Activated T-cell treated with anti-CD3 and anti-CD28 coated beads, Interleukin-2, amount 50 U/mL, for 72 hours (primary cell): ENCODE measurements around the gene OTUD5. TPM values are rescaled to one million over a fixed set of nuclear protein-coding genes. Genes with fewer than 3 reads are reported as not detected.

Experiments
- ATAC-seq, 2 donors: fragments of 150-1000 bp; cut with Tn5 transposase; replicated peaks in 1 of 2; 2 replicates each; pipeline ENCODE4 v1.10.0; 2021; ENCODE audit warnings: moderate library complexity in 2 of 2, mild to moderate bottlenecking in 1 of 2
- DNase-seq, 2 donors: peaks; one replicate each; pipeline ENCODE4 v3.0.0; 2021 to 2022; ENCODE audit warnings: mixed read lengths in 1 of 2
- H3K27ac Mint-ChIP-seq: one replicate; pipeline ENCODE4 v1.8.0; 2022; ENCODE audit warnings: mild to moderate bottlenecking, moderate library complexity, mixed read lengths
- H3K27me3 Mint-ChIP-seq: one replicate; pipeline ENCODE4 v1.8.0; 2022; ENCODE audit warnings: low read depth, mixed read lengths
- H3K36me3 Mint-ChIP-seq, 2 donors: one replicate each; pipeline ENCODE4 v1.8.0; 2022; ENCODE audit warnings: mixed read lengths in 2 of 2, mild to moderate bottlenecking in 1 of 2; ENCODE audit not compliant: insufficient read depth in 2 of 2
- H3K4me1 Mint-ChIP-seq: one replicate; pipeline ENCODE4 v1.8.0; 2022; ENCODE audit warnings: low read depth, mixed read lengths
- H3K4me3 Mint-ChIP-seq, 2 donors: one replicate each; pipeline ENCODE4 v1.8.0; 2022; ENCODE audit warnings: mild to moderate bottlenecking in 2 of 2, mixed read lengths in 2 of 2, moderate library complexity in 2 of 2
- H3K9me3 Mint-ChIP-seq, 2 donors: one replicate each; pipeline ENCODE4 v1.8.0; 2022; ENCODE audit warnings: mixed read lengths in 2 of 2
- total RNA-seq, 2 donors: library from RNA; stranded (reverse); gene quantifications; one replicate each; pipeline ENCODE4 v1.2.3, GENCODE V29; 2022

The OTUD5 gene
- total RNA-seq, 2 donors from 2014 or later: 123 to 137 TPM

- Mint-ChIP-seq H3K27ac (peak overlapping the region; percentile 88), H3K4me1 (peaks cover 47% of the 10 kb centered on the region), H3K36me3 (peaks cover 16 to 31% of the 10 kb centered on the region in 2 donors), H3K27me3 (no peaks in the 10 kb centered on the region), H3K9me3 (no peaks in the 10 kb centered on the region), H3K4me3 (peak overlapping the region; percentile 93)
- ATAC-seq (peak; percentile 0), DNase-seq (peak in 1 of 2 donors; percentile 33)
These were observed 46.4 kb downstream of the OTUD5 start for GRCh38 chrX:48910926-48911411.

DNA sequence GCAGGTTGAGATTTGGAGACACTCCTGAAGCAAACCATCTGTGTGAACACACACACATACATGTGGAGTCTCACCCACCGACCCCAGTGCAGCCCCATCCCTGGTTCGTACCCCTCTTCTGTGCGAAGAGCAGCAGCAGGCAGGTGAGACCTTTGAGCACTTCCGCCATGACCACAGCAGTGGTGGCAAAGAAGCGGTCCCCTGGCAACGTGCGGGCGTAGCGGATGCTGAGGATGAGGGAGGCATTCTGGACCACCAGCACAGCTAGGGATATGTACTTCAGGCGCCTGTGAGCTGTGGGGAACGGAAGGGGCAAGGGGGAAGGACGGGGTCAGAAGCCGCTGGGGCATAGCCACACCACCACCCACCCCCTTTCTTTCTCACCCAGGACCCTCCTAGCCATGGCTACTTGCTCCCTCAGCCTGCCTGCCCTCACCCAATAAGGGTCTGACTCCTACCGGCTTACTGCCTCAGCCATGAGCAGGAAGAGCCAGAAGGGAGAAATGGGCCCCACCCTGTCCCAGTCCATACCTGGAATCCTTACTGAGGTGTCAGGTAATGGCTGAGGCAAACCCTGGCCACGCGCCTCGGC, 47.6 kb downstream of the OTUD5 start:
- no peak overlapping the region for H3K27ac Mint-ChIP-seq
- peaks cover 38% of the 10 kb centered on the region for H3K4me1 Mint-ChIP-seq
- peaks cover 9 to 20% of the 10 kb centered on the region in 2 donors for H3K36me3 Mint-ChIP-seq
- no peaks in the 10 kb centered on the region for H3K9me3 Mint-ChIP-seq
- ATAC-seq (no peak), DNase-seq (peak in 1 of 2 donors; percentile 43)
- H3K27me3 Mint-ChIP-seq: no peaks in the 10 kb centered on the region
- peak overlapping the region in 1 of 2 donors; percentile 93 for H3K4me3 Mint-ChIP-seq

- no peak for DNase-seq
- ATAC-seq: no peak
- H3K4me1 Mint-ChIP-seq: peaks cover 26% of the 10 kb centered on the region
- no peaks in the 10 kb centered on the region for H3K9me3 Mint-ChIP-seq
- peaks cover 4 to 10% of the 10 kb centered on the region in 2 donors for H3K36me3 Mint-ChIP-seq
- peak overlapping the region; percentile 93 for H3K27ac Mint-ChIP-seq
- H3K27me3 Mint-ChIP-seq: no peaks in the 10 kb centered on the region
- peak overlapping the region in 1 of 2 donors; percentile 36 for H3K4me3 Mint-ChIP-seq
These were observed 48.8 kb downstream of the OTUD5 start for GRCh38 chrX:48908600-48908999.

- H3K27me3 Mint-ChIP-seq: peaks cover 5% of the 10 kb centered on the region
- no peak overlapping the region for H3K4me3 Mint-ChIP-seq
- H3K9me3 Mint-ChIP-seq: no peaks in the 10 kb centered on the region
- H3K4me1 Mint-ChIP-seq: no peaks in the 10 kb centered on the region
- peaks cover 2 to 9% of the 10 kb centered on the region in 2 donors for H3K36me3 Mint-ChIP-seq
- DNase-seq (no peak), ATAC-seq (peak; percentile 4 to 6)
- H3K27ac Mint-ChIP-seq: peak overlapping the region; percentile 84
These were observed 52.2 kb downstream of the OTUD5 start for GRCh38 chrX:48905090-48905790.

DNA sequence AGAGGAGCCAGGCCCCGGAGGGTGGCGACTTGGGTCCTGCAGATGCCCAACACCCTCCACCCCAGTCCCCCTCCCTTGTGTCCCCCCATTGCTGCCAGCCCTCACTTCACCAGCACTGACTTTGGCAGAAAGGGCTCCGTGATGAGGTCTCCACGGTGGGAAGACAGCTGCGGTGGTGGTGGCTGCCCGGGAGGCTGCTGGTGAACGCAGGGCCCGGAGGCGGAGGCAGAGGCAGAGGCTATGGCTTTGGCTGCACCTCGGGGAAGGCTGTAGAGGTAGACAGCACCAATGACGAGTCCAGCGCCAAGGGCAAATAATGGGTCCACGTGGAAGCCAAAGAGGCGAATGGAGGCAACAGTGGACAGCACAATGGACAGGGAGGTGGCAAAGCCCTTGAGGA, 52.8 kb downstream of the OTUD5 start:
- H3K4me1 Mint-ChIP-seq: no peaks in the 10 kb centered on the region
- peaks cover 5% of the 10 kb centered on the region for H3K27me3 Mint-ChIP-seq
- ATAC-seq (peak; percentile 1 to 2), DNase-seq (no peak)
- H3K9me3 Mint-ChIP-seq: no peaks in the 10 kb centered on the region
- peaks cover 2 to 9% of the 10 kb centered on the region in 2 donors for H3K36me3 Mint-ChIP-seq
- H3K4me3 Mint-ChIP-seq: no peak overlapping the region
- peak overlapping the region; percentile 84 for H3K27ac Mint-ChIP-seq

DNA sequence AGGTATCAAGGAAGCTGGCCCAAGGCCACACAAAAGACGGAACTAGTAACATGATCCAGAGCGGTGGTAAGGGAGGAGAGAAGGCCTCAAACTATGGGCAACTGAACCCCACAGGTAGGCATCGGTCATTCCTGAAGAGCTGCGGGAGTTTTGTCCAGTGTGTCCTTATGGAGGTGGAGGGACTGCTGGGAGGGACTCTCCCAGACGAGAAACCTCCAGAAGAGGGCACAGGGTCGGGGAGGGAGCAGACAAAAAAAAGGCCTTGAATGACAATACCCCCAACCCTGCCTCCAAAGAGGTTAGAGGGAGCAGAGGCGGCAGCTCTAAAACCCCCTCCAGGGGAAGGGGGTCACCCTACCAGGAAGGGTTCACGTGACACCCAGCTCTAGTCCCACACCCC, 53.2 kb downstream of the OTUD5 start:
- Mint-ChIP-seq H3K9me3 (no peaks in the 10 kb centered on the region), H3K27me3 (peaks cover 5% of the 10 kb centered on the region), H3K27ac (peak overlapping the region; percentile 78), H3K4me1 (peaks cover under 1% of the 10 kb centered on the region), H3K36me3 (peaks cover 2 to 9% of the 10 kb centered on the region in 2 donors), H3K4me3 (no peak overlapping the region)
- ATAC-seq (no peak), DNase-seq (no peak)

DNA sequence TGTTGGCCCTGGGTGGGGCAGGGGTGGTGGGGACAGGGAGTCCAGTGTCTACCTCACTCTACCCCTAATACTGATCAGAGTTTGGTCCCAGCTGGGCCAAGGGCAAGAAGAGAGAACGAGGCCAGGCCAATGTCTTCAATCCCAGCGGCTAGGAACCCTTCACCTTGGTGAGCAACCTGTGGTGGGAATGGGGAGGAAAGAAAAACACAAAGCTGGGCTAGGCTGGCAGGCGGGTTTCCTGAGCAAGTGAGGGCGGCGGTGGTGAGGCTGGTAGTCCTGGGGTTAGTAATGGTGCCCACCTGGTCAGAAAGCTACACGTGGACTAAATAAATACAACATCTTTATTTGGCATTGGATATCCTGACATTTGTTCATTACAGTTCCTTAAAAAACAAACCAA, 54.1 kb downstream of the OTUD5 start:
- H3K36me3 Mint-ChIP-seq: peaks cover 2 to 9% of the 10 kb centered on the region in 2 donors
- DNase-seq (no peak), ATAC-seq (no peak)
- no peaks in the 10 kb centered on the region for H3K9me3 Mint-ChIP-seq
- peak overlapping the region; percentile 78 for H3K27ac Mint-ChIP-seq
- peaks cover 4% of the 10 kb centered on the region for H3K4me1 Mint-ChIP-seq
- peaks cover 5% of the 10 kb centered on the region for H3K27me3 Mint-ChIP-seq
- no peak overlapping the region for H3K4me3 Mint-ChIP-seq

GRCh38 chrX:48902776-48903175, 54.6 kb downstream of the OTUD5 start:
- peaks cover 2 to 9% of the 10 kb centered on the region in 2 donors for H3K36me3 Mint-ChIP-seq
- H3K27ac Mint-ChIP-seq: peak overlapping the region; percentile 34
- no peak overlapping the region for H3K4me3 Mint-ChIP-seq
- no peak for DNase-seq
- H3K9me3 Mint-ChIP-seq: no peaks in the 10 kb centered on the region
- no peak for ATAC-seq
- H3K27me3 Mint-ChIP-seq: peaks cover 5% of the 10 kb centered on the region
- peaks cover 4% of the 10 kb centered on the region for H3K4me1 Mint-ChIP-seq

DNA sequence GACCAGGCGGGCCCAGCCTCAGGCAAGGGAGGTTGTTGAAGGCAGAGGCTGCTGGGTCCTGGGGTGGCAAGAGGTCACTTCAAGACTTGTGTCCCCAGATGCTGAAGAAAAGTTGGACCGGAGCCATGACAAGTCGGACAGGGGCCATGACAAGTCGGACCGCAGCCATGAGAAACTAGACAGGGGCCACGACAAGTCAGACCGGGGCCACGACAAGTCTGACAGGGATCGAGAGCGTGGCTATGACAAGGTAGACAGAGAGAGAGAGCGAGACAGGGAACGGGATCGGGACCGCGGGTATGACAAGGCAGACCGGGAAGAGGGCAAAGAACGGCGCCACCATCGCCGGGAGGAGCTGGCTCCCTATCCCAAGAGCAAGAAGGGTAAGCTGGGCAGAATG, 55.3 kb downstream of the OTUD5 start:
- peaks cover 4% of the 10 kb centered on the region for H3K4me1 Mint-ChIP-seq
- H3K27me3 Mint-ChIP-seq: peaks cover 5% of the 10 kb centered on the region
- DNase-seq: no peak
- H3K36me3 Mint-ChIP-seq: peaks cover 3 to 10% of the 10 kb centered on the region in 2 donors
- ATAC-seq: no peak
- no peak overlapping the region for H3K4me3 Mint-ChIP-seq
- H3K27ac Mint-ChIP-seq: peak overlapping the region; percentile 92
- H3K9me3 Mint-ChIP-seq: no peaks in the 10 kb centered on the region

- no peak for ATAC-seq
- peaks cover 3 to 10% of the 10 kb centered on the region in 2 donors for H3K36me3 Mint-ChIP-seq
- H3K9me3 Mint-ChIP-seq: no peaks in the 10 kb centered on the region
These were observed 56.3 kb downstream of the OTUD5 start for GRCh38 chrX:48901069-48901468.

DNA sequence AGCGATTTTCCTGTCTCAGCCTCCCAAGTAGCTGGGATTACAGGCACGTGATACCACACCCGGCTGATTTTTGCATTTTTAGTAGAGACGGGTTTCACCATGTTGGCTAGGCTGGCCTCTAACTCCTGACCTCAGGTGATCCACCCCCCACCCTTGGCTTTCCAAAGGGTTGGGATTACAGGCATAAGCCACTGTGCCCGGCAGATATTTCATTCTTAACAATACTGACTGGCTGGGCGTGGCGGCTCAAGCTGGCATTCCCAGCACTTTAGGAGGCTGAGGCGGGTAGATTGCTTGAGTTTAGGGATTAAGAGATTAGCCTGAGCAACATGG, 58.4 kb downstream of the OTUD5 start:
- peak overlapping the region in 1 of 2 donors; percentile 82 for H3K4me3 Mint-ChIP-seq
- H3K27ac Mint-ChIP-seq: no peak overlapping the region

More at GRCh38 chrX:48901069-48901468, 56.3 kb downstream of the OTUD5 start:
- no peak overlapping the region for H3K4me3 Mint-ChIP-seq
- H3K27me3 Mint-ChIP-seq: peaks cover 5% of the 10 kb centered on the region
- DNase-seq: no peak
- H3K4me1 Mint-ChIP-seq: peaks cover 13% of the 10 kb centered on the region
- no peak overlapping the region for H3K27ac Mint-ChIP-seq

GRCh38 chrX:48897625-48898306, 59.6 kb downstream of the OTUD5 start, which contains the start of the genes PQBP1 and TIMM17B:
TSS of gene PQBP1 (plus strand) at chrX:48897930. CDS start at chrX:48898510, 580 bp downstream.
TSS of gene TIMM17B (minus strand) at chrX:48897768. CDS start at chrX:48897749, 19 bp downstream.
- peak within 1 kb of the TSS; percentile 81 to 82 for H3K4me3 Mint-ChIP-seq
- no peaks in the 10 kb centered on the region for H3K9me3 Mint-ChIP-seq
- peaks cover 5 to 10% of the 10 kb centered on the region in 2 donors for H3K36me3 Mint-ChIP-seq
- peak; percentile 87 to 90 for DNase-seq
- peaks cover 13% of the 10 kb centered on the region for H3K27me3 Mint-ChIP-seq
- peak within 1 kb of the TSS; percentile 77 for H3K27ac Mint-ChIP-seq
- peaks cover 28% of the 10 kb centered on the region for H3K4me1 Mint-ChIP-seq
- ATAC-seq: peak; percentile 86 to 89

More for the DNA sequence above, 58.4 kb downstream of the OTUD5 start:
- Mint-ChIP-seq H3K9me3 (no peaks in the 10 kb centered on the region), H3K4me1 (peaks cover 22% of the 10 kb centered on the region), H3K36me3 (peaks cover 5 to 10% of the 10 kb centered on the region in 2 donors), H3K27me3 (peaks cover 5% of the 10 kb centered on the region)
- no peak for DNase-seq
- ATAC-seq: no peak

GRCh38 chrX:48897157-48897624, 60.2 kb downstream of the OTUD5 start:
- ATAC-seq (peak; percentile 16 to 30), DNase-seq (peak; percentile 58 to 61)
- peaks cover 12% of the 10 kb centered on the region for H3K27me3 Mint-ChIP-seq
- peaks cover 5 to 10% of the 10 kb centered on the region in 2 donors for H3K36me3 Mint-ChIP-seq
- H3K27ac Mint-ChIP-seq: peak overlapping the region; percentile 25
- peak overlapping the region; percentile 81 to 82 for H3K4me3 Mint-ChIP-seq
- H3K4me1 Mint-ChIP-seq: peaks cover 28% of the 10 kb centered on the region
- H3K9me3 Mint-ChIP-seq: no peaks in the 10 kb centered on the region
